HFFc6 (cell line): ENCODE data around the gene ERN1. TPM values are rescaled to one million over a fixed set of nuclear protein-coding genes. Genes with fewer than 3 reads are reported as not detected.
"Not testable (repeated sequence)": the region's sequence is repeated elsewhere in the genome, so short reads cannot be mapped to it uniquely, and the experiment has no call there.

Source experiments
- DNase-seq: peaks from one replicate; pipeline ENCODE4 v3.0.0-alpha.2; 2018
- H3K27ac Mint-ChIP-seq: 2 replicates; pipeline ENCODE4 v1.8.0; 2020; ENCODE audit warnings: mild to moderate bottlenecking, mixed read lengths
- H3K27me3 Mint-ChIP-seq: 2 replicates; pipeline ENCODE4 v1.8.0; 2021; ENCODE audit warnings: mild to moderate bottlenecking, moderate library complexity, mixed read lengths; ENCODE audit not compliant: insufficient read depth
- H3K36me3 Mint-ChIP-seq: 2 replicates; pipeline ENCODE4 v1.8.0; 2021; ENCODE audit warnings: low read depth, mixed read lengths
- H3K4me1 Mint-ChIP-seq: 2 replicates; pipeline ENCODE4 v1.8.0; 2020; ENCODE audit warnings: low read depth, mixed read lengths
- H3K4me3 Mint-ChIP-seq: 2 replicates; pipeline ENCODE4 v1.8.0; 2020; ENCODE audit warnings: mild to moderate bottlenecking, moderate library complexity, mixed read lengths
- H3K9me3 Mint-ChIP-seq: 2 replicates; pipeline ENCODE4 v1.8.0; 2020; ENCODE audit warnings: mild to moderate bottlenecking, mixed read lengths
- CTCF ChIP-seq: fragments of 200-600 bp; sonication (generic); IDR thresholded peaks from 2 replicates; pipeline ENCODE4 v1.5.0; 2021; ENCODE audit warnings: antibody characterized with exemption, mild to moderate bottlenecking
- total RNA-seq, 6 experiments: library from RNA; stranded (reverse); fragmentation: NEBNext Ultra II Directional; extraction: Animal tissue kit (Norgen Biotek cat#: 25700); gene quantifications; 2 replicates in 1 of 6; 3 replicates in 5 of 6; pipeline ENCODE4 v1.2.3, GENCODE V29; 2021

Gene ERN1
- total RNA-seq, 6 experiments from 2014 or later: 6.8 to 12.8 (median 7.9) TPM

DNA sequence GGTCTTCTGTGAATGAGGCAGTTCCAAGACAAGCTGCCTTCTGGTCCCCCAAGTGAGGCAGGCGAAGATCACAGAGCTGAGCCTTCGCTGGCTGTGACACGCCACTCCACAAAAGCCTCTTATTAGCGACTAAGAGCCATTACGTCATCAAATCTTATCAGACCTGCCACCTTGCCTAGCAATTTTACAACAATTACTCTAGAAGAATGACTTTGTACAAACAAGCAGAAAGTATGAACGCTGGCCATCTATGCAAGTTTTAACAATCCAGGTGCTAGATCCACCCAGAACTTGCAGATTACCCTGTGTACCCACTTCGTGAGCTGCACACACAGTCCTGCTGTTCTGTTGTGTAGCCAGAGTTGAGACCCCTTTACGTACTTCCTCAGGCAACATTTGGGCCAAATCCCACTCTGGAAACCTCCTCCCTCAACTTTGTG, 105.7 kb downstream of the ERN1 start:
- no peaks in the 10 kb centered on the region for H3K9me3 Mint-ChIP-seq
- H3K36me3 Mint-ChIP-seq: no peaks in the 10 kb centered on the region
- H3K27me3 Mint-ChIP-seq: peaks cover 4% of the 10 kb centered on the region
- no peak for DNase-seq
- TF ChIP-seq CTCF: no peak
- H3K27ac Mint-ChIP-seq: no peak overlapping the region
- H3K4me1 Mint-ChIP-seq: peaks cover 18% of the 10 kb centered on the region
- H3K4me3 Mint-ChIP-seq: no peak overlapping the region

GRCh38 chr17:64022611-64023063, 107.3 kb downstream of the ERN1 start:
- Mint-ChIP-seq H3K4me1 (peaks cover 18% of the 10 kb centered on the region), H3K27me3 (peaks cover 4% of the 10 kb centered on the region), H3K27ac (no peak overlapping the region), H3K36me3 (no peaks in the 10 kb centered on the region), H3K9me3 (no peaks in the 10 kb centered on the region), H3K4me3 (no peak overlapping the region)
- DNase-seq: no peak
- no peak for TF ChIP-seq CTCF

DNA sequence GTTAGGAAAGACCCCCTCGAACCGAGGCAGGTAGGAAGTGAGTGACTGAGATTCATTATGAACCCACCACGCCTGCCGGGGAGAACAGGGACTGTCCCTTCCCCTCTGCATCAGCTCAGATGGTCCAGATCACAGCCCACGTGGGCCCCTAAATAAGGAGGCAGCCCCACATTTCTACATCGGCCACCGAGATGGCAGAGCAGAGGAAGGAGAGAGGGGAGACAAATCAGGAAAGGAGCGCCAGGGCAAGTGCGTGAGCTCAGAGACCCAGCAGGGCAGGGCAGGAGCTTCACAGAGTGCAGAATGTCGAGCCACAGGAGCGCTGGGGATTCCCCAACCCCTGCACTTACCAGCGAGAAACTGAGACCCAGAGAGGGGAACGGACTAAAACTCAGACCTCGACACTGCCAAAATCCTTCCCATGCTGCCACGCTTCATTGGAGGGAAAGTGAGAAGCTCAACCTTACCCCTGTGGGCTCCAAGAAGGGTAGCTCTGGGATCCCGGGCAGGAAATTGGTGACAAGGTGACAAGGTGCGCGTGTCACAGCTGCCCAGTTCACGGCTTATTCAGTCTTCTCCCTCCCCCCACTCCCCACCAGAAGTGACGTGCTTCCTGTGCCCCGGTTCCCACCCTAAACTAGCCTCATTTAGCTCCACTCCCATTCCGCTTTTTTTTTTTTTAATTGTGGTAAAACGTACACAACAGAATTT, 109.7 kb downstream of the ERN1 start, which contains the start of gene ICAM2:
TSS of gene ICAM2 (minus strand) at position 578 of the 711 bp plus-strand sequence. CDS start 13,942 bp downstream, outside the sequence.
- no peak for TF ChIP-seq CTCF
- no peak within 1 kb of the TSS; the same call in 1 of the 2 replicates for H3K27ac Mint-ChIP-seq
- H3K4me1 Mint-ChIP-seq: peaks cover 9% of the 10 kb centered on the region
- no peaks in the 10 kb centered on the region for H3K36me3 Mint-ChIP-seq
- no peaks in the 10 kb centered on the region for H3K9me3 Mint-ChIP-seq
- DNase-seq: no peak
- peak within 1 kb of the TSS; percentile 75 for H3K4me3 Mint-ChIP-seq
- peaks cover 2% of the 10 kb centered on the region for H3K27me3 Mint-ChIP-seq

GRCh38 chr17:64019551-64019961, 110.4 kb downstream of the ERN1 start:
- not testable (repeated sequence) for H3K36me3 Mint-ChIP-seq, H3K4me3 Mint-ChIP-seq, H3K4me1 Mint-ChIP-seq, DNase-seq, H3K9me3 Mint-ChIP-seq, H3K27ac Mint-ChIP-seq, H3K27me3 Mint-ChIP-seq

DNA sequence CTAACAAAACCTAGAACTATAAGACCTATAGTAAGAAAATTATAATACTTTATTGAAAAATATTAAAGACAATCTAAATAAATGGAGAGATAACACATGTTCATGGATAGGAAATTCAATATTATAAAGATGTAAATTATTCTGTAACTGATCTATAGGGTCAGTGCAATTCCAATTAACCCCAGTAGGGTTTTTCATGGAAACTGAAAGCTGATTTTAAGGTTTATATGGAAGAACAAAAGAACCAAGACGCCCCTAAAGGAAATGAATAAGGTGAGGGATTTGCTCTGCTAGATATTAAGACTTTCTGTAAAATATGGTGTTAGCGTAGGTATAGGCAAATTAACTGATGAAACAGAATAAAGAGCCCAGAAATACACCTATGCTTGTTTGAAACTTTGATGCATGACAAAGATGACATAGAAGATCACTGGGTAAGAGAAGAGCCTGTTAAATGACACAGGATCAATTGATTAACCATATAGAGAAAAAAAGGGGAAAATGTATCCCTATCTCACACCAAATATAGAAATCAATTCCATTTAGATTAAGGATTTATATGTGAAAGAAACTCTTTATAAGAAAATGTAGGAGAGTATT, 112.5 kb downstream of the ERN1 start:
- H3K4me3 Mint-ChIP-seq: no peak overlapping the region
- peak; percentile 72 for TF ChIP-seq CTCF
- DNase-seq: no peak
- H3K27ac Mint-ChIP-seq: no peak overlapping the region
- peaks cover 9% of the 10 kb centered on the region for H3K4me1 Mint-ChIP-seq
- no peaks in the 10 kb centered on the region for H3K36me3 Mint-ChIP-seq
- H3K9me3 Mint-ChIP-seq: no peaks in the 10 kb centered on the region
- peaks cover 3% of the 10 kb centered on the region for H3K27me3 Mint-ChIP-seq

DNA sequence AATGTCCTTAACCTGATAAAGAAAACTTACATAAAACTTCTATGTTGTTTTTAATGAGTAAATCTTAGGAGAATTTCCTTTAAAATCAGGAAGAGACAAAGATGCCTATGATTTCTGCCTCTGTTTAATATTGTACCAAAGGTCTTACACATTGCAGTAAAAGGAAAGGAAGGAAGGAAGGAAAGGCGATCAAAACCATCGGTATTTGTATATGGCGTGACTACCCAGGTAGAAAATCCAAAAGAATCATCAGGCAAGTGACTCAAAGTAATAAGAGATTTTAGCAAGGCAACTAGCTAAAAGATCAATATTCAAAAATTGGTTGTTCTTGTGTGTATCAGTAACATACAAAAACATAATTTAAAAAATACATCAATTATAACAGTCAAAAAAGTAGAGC, 113.0 kb downstream of the ERN1 start:
- no peak for DNase-seq
- Mint-ChIP-seq H3K9me3 (no peaks in the 10 kb centered on the region), H3K27ac (no peak overlapping the region), H3K36me3 (no peaks in the 10 kb centered on the region), H3K4me3 (no peak overlapping the region), H3K27me3 (peaks cover 5% of the 10 kb centered on the region), H3K4me1 (peaks cover 9% of the 10 kb centered on the region)
- TF ChIP-seq CTCF: no peak
